Transverse colon (tissue), 4 donors: ENCODE data around the gene HECW1.

Experiments used
- CTCF ChIP-seq, 5 experiments: fragments of 200-600 bp in 3 of 5; fragments of 450-650 bp in 2 of 5; sonication (generic) in 3 of 5; IDR thresholded peaks; 1 replicate in 2 of 5; 2 replicates in 3 of 5; pipeline ENCODE4 v1.5.1; 2016 to 2017; ENCODE audit warnings: antibody characterized with exemption in 5 of 5, inconsistent platforms in 3 of 5, mild to moderate bottlenecking in 2 of 5, moderate library complexity in 1 of 5
- EP300 ChIP-seq: sonication (generic); formaldehyde crosslinking; IDR thresholded peaks from one replicate; pipeline ENCODE4 v1.6.1; 2017; ENCODE audit warnings: antibody characterized with exemption, low read depth
- POLR2A ChIP-seq: fragments of 450-650 bp; IDR thresholded peaks from one replicate; pipeline ENCODE4 v1.6.1; 2016; ENCODE audit warnings: antibody characterized with exemption, mild to moderate bottlenecking, moderate library complexity
- POLR2AphosphoS5 ChIP-seq, 3 donors: sonication (generic); formaldehyde crosslinking; IDR thresholded peaks; one replicate each; pipeline ENCODE4 v1.6.1; 2016; ENCODE audit warnings: antibody characterized with exemption in 3 of 3

DNA sequence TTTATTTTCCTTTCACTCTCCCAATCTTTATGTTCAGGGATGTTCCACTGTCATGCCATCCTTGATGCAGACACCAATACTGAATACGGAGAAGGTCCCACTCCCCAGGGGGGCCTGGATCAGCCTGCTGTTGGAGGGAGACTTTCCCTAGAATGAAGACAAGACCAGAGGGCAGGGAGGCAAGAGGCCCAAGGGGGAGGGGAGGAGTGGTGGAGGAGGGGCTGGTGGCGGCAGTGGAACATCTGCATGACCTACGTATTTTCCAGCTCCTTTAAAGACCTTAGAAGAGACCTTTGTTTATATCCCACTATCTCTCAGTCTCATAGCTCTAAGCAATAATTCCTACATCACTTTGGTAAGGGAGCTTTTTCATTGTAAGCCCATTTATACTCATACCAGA is 183.0 kb downstream of the HECW1 start:
- TF ChIP-seq CTCF (IDR thresholded peaks at IDR 0.05) (no peak), EP300 (no peak), POLR2A (no peak), POLR2AphosphoS5 (IDR thresholded peaks at IDR 0.05) (no peak)
